HUDEP-2 (cell line): Measurements from ENCODE around the gene USP7.
"Not testable (repeated sequence)": the region's sequence is repeated elsewhere in the genome, so short reads cannot be mapped to it uniquely, and the experiment has no call there.

Source experiments
- DNase-seq, 76 experiments: peaks; one replicate each; lab custom pipeline; 2025; ENCODE audit not compliant: unreplicated experiment in 76 of 76; lab: John Stamatoyannopoulos, UW

USP7 gene

GRCh38 chr16:8850279-8850885 is 113.3 kb downstream of the USP7 start:
- DNase-seq, result no peak

DNA sequence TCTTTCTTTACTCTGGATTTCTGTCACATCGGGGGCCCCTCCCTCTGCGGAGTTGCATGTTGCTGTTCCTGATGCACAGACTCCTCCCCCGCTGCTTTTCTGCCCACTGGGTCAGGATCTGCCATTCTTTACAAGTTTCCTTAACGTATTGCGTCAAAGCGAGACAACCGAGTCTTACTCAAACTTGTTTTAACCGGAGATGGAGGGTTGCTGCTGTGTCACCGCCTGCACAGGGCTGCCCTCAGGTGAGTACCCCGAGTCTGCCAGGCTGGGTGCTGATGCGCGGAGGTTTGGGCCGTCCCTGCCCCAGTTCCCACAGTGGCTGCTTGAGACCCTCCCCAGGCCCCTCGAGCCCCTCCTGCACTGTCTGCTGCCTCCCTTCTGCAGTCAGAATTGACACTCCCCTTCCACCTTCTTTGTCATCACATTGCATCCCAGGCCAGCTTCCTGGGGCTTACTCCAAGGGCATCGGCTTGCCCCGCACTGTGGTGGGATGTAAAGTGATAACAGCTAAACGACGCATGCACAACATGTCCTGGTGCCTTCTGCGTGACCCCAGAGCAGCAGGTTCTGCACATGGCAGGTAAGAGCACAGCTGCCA is 114.2 kb downstream of the USP7 start:
- no peak for DNase-seq

GRCh38 chr16:8848939-8849391 is 114.7 kb downstream of the USP7 start:
- DNase-seq, result no peak

DNA sequence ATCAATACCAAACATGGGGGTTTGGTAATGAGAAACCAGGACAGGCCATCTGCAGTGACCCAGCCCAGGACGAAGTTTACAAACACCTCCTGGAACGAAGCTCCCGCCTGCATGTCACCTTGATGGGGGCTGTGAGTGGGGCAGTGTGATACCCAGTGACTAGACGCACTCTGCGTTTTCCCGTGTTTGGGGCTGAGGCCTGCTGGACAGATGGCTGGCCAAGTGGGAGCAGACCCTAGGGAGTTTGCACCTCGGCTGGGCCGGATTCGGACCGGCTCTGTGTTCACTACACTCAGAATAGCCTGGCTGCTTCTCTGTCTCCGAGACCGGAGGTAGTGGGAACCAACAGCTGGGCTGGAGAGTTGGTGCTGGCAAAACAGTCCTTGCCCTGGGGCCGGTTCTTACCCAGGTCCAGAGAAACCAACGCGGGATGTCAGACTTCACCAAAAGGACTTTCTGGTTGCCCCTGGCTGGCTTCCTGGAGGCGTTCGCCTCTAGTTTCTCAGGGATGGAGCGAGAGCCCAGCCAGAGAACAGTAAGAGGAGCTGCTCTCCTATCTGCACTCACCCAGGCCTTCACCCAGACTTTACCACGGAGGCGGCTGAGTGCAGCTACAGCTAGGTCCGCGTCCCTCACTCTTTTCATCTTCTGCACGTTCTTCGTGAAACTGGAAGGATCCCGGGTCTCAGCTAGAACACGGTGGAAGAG is 115.3 kb downstream of the USP7 start:
- no peak for DNase-seq

- DNase-seq, result no peak
These were observed 116.1 kb downstream of the USP7 start for GRCh38 chr16:8847623-8848022.

DNA sequence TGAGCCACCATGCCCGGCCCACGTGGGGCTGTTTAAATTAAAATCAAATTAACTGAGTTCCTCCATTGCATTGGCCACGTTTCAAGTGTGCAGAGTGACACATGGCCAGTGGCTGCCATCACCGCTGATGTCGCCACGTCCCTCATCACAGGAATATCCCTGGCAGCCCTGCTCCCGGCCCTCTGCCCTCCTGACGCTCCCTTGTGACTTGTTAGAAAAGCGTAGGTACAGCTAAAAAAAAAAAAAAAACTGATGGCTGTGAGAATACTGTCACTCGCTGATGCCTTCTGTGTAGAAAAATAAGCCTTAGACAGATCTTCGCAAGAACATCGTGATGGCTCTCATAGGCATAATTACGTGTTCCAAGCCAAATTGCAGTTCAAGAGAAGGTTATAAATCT is 116.6 kb downstream of the USP7 start:
- DNase-seq, result no peak

DNA sequence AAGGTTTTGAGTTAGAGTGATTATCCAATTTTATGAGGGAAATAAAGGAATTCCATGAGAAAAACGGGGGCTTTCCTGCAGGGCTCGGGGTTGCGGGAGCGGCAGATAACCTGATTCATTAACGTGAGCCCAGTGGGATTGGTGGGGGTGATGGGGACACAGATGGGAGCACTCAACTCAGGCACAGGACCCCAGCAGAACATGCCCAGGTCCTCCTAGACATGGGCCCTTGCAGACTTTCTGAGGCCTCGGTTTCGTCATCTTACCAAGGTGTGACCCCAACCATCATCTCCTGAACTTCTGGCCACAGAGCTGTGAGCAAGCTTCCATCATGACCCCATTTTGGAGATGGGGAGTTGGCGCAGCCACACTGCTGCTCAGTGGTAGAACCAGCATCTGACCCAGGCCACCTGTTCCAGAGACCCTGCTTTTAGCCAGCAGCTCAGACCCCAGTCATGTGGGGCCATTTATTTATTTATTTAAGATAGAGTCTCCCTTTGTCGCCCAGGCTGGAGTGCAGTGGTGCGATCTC is 117.2 kb downstream of the USP7 start:
- no peak for DNase-seq

DNA sequence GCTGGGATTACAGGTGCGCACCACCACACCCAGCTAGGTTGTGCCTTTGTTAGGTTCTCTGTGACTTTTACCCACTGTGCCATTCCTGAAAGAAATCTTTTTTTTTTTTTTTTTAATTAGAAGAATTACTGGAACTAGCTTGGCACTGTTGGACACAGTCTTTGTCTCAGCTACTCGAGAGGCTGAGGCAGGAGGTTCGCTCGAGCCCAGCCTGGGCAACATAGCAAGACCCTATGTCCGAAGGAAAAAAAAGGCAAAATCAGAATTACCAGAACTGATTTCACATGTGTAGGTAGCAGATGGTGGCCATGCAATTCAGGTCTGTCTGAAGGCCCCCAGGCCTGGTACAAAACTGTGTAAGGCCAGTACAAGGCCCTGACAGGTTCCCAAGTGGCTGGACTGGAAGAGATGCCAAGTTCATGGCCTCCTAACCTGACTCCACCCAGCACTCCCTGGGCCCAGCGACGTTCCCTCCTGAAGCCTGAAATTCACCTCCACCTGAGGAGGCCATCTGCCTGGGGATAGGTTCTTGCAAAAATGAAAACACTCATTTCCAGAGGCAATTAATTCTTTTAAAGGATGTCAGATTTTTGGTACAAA is 117.9 kb downstream of the USP7 start:
- no peak for DNase-seq

- DNase-seq, result not testable (repeated sequence)
These were observed 120.4 kb downstream of the USP7 start for GRCh38 chr16:8843296-8843695.
